Esophagus (tissue), 2 donors: ENCODE results near the gene DNAJC10. TPM values are rescaled to one million over a fixed set of nuclear protein-coding genes. Genes with fewer than 3 reads are reported as not detected.
"Not testable (repeated sequence)": the region's sequence is repeated elsewhere in the genome, so short reads cannot be mapped to it uniquely, and the experiment has no call there.

ENCODE experiments used
- H3K27ac ChIP-seq, 2 donors: one replicate each; pipeline ENCODE4 v1.5.1; 2013; ENCODE audit warnings: low read depth in 2 of 2, mild to moderate bottlenecking in 2 of 2, inconsistent platforms in 1 of 2, low read length in 1 of 2, moderate library complexity in 1 of 2
- H3K27me3 ChIP-seq, 2 donors: one replicate each; pipeline ENCODE4 v1.6.1; 2013; ENCODE audit warnings: low read length in 2 of 2, control low read depth in 1 of 2, mild to moderate bottlenecking in 1 of 2; ENCODE audit not compliant: insufficient read depth in 2 of 2, control insufficient read depth in 1 of 2
- H3K36me3 ChIP-seq, 2 donors: one replicate each; pipeline ENCODE4 v1.6.1; 2013; ENCODE audit warnings: low read length in 1 of 2; ENCODE audit not compliant: control insufficient read depth in 2 of 2, insufficient read depth in 2 of 2
- H3K4me1 ChIP-seq, 2 donors: one replicate each; pipeline ENCODE4 v1.6.1; 2013; ENCODE audit warnings: low read length in 1 of 2; ENCODE audit not compliant: control insufficient read depth in 2 of 2, insufficient read depth in 2 of 2
- H3K4me3 ChIP-seq, 2 donors: one replicate each; pipeline ENCODE4 v1.5.1; 2013; ENCODE audit warnings: low read length in 2 of 2, mild to moderate bottlenecking in 2 of 2, low read depth in 1 of 2, moderate library complexity in 1 of 2
- H3K9me3 ChIP-seq, 2 donors: one replicate each; pipeline ENCODE4 v1.6.1; 2013; ENCODE audit warnings: mild to moderate bottlenecking in 2 of 2, low read depth in 1 of 2, low read length in 1 of 2, moderate library complexity in 1 of 2; ENCODE audit not compliant: control insufficient read depth in 2 of 2, insufficient read depth in 1 of 2
- WGBS, 2 donors: extraction: QIAGEN DNeasy Blood & Tissue Kit; methylation state at CpG; one replicate each; pipeline ENCODE4 v1.1.7; 2013; 5-methylcytosine and 5-hydroxymethylcytosine counted together
- polyA plus RNA-seq, 2 donors: library from polyadenylated mRNA; stranded (reverse); fragments of 200-250 nt; gene quantifications; one replicate each; pipeline ENCODE4 v1.2.3, GENCODE V29; 2013
- donor health status: healthy with polysubstance abuse.
- donor health status: Bipolar disorder and iron deficiency.

Gene DNAJC10
- polyA plus RNA-seq, 2 donors: 7.0 to 10.1 TPM

DNA sequence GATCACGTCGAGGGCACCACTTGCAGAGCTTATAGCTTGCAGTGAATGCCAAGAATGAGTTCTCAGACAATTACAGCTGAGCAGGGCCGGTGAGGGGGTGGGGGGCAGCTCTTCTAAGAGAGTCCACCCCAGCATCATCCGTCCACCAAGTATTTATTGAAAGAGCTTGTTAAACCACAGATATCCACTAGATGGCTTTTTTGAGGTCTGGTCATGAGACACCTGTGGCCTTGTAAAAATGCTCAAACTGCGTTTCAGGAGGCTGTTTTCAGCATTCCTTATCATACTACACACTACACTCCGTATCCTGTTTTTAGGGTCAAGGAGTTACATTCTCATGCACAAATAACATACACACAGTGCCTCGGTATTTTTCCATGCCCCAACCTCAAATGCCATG, 51.5 kb downstream of the DNAJC10 start:
- Histone ChIP-seq H3K4me3 (no peak overlapping the region), H3K36me3 (peaks cover 0 to 3% of the 10 kb centered on the region in 2 donors), H3K27me3 (no peaks in the 10 kb centered on the region), H3K4me1 (no peaks in the 10 kb centered on the region), H3K9me3 (no peaks in the 10 kb centered on the region), H3K27ac (no peak overlapping the region)
- WGBS, 2 donors: 72 to 75% methylated on average over 7 of the region's 7 CpGs

DNA sequence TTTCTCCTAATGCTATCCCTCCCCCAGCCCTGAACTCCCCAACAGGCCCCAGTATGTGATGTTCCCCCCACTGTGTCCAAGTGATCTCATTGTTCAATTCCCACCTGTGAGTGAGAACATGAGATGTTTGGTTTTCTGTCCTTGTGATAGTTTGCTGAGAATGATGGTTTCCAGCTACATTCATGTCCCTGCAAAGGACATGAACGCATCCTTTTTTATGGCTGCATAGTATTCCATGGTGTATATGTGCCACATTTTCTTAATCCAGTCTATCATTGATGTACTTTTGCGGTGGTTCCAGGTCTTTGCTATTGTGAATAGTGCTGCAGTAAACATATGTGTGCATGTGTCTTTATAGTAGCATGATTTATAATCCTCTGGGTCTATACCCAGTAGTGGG, 52.9 kb downstream of the DNAJC10 start:
- H3K27ac ChIP-seq, H3K4me1 ChIP-seq, H3K9me3 ChIP-seq, H3K36me3 ChIP-seq, H3K27me3 ChIP-seq, H3K4me3 ChIP-seq: not testable (repeated sequence)
- WGBS, 2 donors: 99 to 100% methylated on average over 2 of the region's 2 CpGs

DNA sequence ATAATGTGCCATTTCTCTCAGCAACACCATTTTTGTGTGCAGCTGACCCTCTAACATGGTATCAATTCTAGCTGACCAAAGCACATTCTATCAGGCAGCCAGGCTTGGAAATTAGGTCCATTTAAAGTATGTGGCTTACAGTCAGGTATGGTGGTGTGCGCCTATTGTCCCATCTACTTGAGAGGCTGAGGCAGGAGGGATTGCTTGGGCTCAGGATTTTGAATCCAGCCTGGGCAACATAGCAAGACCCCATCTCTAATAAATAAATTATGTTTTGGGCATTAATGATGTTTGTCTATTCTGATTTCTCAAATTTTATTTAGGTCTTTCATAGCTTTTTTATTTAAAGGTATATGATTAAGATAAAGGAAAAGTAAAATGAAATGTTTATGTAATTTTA, 63.3 kb downstream of the DNAJC10 start:
- no peak overlapping the region for H3K4me3 ChIP-seq
- H3K9me3 ChIP-seq: no peaks in the 10 kb centered on the region
- H3K4me1 ChIP-seq: no peaks in the 10 kb centered on the region
- no peak overlapping the region for H3K27ac ChIP-seq
- 92 to 97% methylated on average over 1 of the region's 1 CpG for WGBS, 2 donors
- peaks cover 0 to 6% of the 10 kb centered on the region in 2 donors for H3K36me3 ChIP-seq
- no peaks in the 10 kb centered on the region for H3K27me3 ChIP-seq

DNA sequence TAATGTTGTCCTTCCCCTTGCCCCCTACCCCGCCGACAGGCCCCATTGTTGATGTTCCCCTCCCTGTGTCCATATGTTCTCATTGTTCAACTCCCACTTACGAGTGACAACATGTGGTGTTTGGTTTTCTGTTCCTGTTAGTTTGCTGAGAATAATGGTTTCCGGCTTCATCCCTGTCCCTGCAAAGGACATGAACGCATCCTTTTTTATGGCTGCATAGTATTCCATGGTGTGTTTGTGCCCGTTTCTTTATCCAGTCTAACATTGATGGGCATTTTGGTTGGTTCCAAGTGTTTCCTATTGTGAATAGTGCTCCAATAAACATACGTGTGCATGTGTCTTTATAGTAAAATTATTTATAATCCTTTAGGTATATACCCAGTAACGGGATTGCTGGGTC, 65.0 kb downstream of the DNAJC10 start:
- H3K27ac ChIP-seq, H3K27me3 ChIP-seq, H3K9me3 ChIP-seq, H3K4me1 ChIP-seq, H3K36me3 ChIP-seq, H3K4me3 ChIP-seq: not testable (repeated sequence)
- 96 to 99% methylated on average over 8 of the region's 8 CpGs for WGBS, 2 donors

DNA sequence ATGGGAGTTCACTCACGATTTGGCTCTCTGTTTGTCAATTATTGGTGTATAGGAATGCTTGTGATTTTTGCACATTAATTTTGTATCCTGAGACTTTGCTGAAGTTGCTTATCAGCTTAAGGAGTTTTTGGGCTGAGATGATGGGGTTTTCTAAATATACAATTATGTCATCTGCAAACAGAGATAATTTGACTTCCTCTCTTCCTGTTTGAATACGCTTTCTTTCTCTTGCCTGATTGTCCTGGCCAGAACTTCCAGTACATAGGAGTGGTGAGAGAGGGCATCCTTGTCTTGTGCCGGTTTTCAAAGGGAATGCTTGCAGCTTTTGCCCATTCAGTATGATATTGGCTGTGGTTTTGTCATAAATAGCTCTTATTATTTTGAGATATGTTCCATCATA, 66.6 kb downstream of the DNAJC10 start:
- not testable (repeated sequence) for H3K4me3 ChIP-seq, H3K4me1 ChIP-seq, H3K27ac ChIP-seq, H3K36me3 ChIP-seq, H3K27me3 ChIP-seq, H3K9me3 ChIP-seq
- 83 to 86% methylated on average over 3 of the region's 3 CpGs for WGBS, 2 donors

DNA sequence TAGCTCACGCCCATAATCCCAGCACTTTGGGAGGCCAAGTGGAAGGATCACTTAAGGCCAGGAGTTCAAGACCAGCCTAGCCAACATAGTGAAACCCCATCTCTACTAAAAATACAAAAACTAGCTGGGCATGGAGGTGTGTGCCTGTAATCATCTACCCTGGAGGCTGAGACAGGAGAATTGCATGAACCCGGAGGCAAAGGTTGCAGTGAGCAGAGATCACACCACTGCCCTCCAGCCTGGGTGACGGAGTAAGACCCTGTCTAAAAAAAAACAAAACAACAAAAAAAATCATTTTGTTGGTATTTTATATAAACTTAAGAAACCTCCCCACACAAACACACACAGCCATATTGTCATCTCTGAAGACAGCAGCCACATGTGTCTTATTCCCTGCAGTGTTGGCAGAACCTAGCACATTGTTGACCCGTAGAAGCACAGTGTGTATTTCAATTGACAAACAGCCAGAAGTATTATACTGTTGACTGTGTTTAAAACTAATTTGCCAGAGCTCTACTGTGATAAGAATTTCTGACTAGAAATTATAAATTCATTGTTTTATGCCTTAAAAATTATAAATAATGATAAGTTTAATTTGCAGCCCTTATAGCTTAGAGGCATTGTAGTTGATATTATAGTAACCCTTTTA, 68.1 kb downstream of the DNAJC10 start:
- peaks cover 0 to 4% of the 10 kb centered on the region in 2 donors for H3K36me3 ChIP-seq
- no peaks in the 10 kb centered on the region for H3K4me1 ChIP-seq
- no peak overlapping the region for H3K27ac ChIP-seq
- H3K9me3 ChIP-seq: no peaks in the 10 kb centered on the region
- WGBS, 2 donors: 87 to 91% methylated on average over 4 of the region's 4 CpGs
- no peak overlapping the region for H3K4me3 ChIP-seq
- no peaks in the 10 kb centered on the region for H3K27me3 ChIP-seq

DNA sequence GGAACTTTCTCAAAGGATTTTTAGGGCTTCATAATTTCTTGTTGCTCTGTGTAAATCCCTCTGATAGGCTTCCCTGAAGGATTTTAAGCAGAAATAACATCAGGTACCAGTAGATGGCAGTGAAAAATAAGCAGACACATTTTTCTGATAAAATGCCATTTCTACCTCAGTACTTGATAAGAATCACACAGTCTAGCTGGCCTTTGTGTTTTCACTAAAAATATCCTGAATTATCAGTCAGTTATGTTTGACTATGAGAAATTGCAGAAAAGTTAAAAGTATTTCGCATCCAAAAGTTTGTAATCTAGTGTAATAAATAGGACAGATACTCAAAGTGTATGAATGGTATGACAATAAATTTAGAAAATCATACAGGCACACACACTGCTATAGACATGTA, 68.7 kb downstream of the DNAJC10 start:
- Histone ChIP-seq H3K4me1 (no peaks in the 10 kb centered on the region), H3K27me3 (no peaks in the 10 kb centered on the region), H3K27ac (no peak overlapping the region), H3K36me3 (peaks cover 0 to 2% of the 10 kb centered on the region in 2 donors), H3K9me3 (no peaks in the 10 kb centered on the region), H3K4me3 (no peak overlapping the region)
- WGBS, 2 donors: 85 to 95% methylated on average over 1 of the region's 1 CpG

DNA sequence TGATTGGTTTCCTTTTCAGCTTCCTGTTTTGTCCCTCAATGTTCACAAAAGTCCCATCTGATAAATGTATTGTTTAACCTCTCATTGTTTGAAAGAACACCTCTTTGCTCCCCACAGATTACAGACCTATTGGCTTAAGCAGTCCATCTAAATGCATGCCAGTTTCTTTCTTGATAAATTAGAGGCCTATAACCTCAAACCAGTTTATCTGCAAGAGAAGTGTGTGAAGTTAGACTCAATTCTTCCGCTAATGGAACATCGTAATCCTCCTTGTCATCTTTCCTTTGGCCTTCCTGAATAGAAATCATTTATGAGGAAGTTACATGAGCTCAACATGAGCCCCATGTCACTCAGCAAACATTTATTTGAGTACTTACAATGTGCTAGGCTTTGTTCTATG, 76.4 kb downstream of the DNAJC10 start:
- no peaks in the 10 kb centered on the region for H3K36me3 ChIP-seq
- H3K4me1 ChIP-seq: no peaks in the 10 kb centered on the region
- H3K27me3 ChIP-seq: no peaks in the 10 kb centered on the region
- no peak overlapping the region for H3K27ac ChIP-seq
- 83 to 86% methylated on average over 2 of the region's 2 CpGs for WGBS, 2 donors
- no peak overlapping the region for H3K4me3 ChIP-seq
- no peaks in the 10 kb centered on the region for H3K9me3 ChIP-seq

DNA sequence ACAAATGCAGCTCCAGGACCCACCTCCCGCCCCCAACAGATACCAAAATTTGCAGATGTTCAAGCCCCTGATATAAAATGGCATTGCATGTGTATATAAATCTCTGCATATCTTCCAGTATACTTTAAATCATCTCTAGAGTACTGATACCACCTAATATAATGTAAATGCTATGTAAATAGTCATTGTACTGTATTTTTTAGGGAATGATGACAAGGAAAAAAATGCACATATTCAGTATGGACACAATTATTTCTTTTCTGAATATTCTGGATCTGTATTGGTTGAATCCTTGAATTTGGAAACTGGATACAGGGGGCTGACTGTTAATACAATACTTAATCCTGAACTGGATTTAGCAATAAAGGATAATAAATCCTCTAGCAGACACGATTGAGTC, 82.7 kb downstream of the DNAJC10 start:
- 69 to 74% methylated on average over 2 of the region's 2 CpGs for WGBS, 2 donors
- Histone ChIP-seq H3K4me1 (no peaks in the 10 kb centered on the region), H3K9me3 (no peaks in the 10 kb centered on the region), H3K4me3 (no peak overlapping the region), H3K36me3 (no peaks in the 10 kb centered on the region), H3K27me3 (no peaks in the 10 kb centered on the region), H3K27ac (no peak overlapping the region)

DNA sequence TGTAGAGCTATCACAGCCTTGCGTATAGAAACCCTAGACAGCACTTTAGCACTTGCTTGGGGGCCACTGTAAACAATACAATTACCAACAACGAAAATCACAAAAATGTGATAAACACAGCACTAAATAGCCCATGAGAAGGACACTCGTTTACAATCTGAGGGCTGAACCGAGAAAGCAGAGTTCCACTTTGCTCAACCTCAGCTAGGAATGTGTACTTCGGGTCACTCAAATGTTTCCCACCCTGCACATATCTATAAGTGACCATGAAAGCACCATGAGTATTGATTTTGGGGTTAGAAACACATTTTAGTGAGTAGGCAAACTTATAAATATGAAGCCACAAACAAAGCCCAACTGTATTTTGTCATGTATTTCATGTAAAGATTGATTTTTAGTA, 88.1 kb downstream of the DNAJC10 start:
- WGBS, 2 donors: 75 to 81% methylated on average over 5 of the region's 5 CpGs

More for the DNA sequence above, 88.1 kb downstream of the DNAJC10 start:
- Histone ChIP-seq H3K9me3 (no peaks in the 10 kb centered on the region), H3K4me1 (no peaks in the 10 kb centered on the region), H3K27me3 (no peaks in the 10 kb centered on the region), H3K4me3 (no peak overlapping the region), H3K27ac (no peak overlapping the region), H3K36me3 (no peaks in the 10 kb centered on the region)
